H9 (cell line): ENCODE data around the gene NDUFV3. TPM values are rescaled to one million over a fixed set of nuclear protein-coding genes. Genes with fewer than 3 reads are reported as not detected.

ENCODE experiments used
- DNase-seq: peaks from one replicate; pipeline ENCODE4 v3.0.0-alpha.2; 2017
- H2AFZ ChIP-seq: one replicate; pipeline ENCODE4 v1.6.1; 2013; ENCODE audit warnings: mild to moderate bottlenecking, low read length, control low read depth, moderate library complexity
- H2AK5ac ChIP-seq: 2 replicates; pipeline ENCODE4 v1.6.1; 2013; ENCODE audit warnings: low read length, control low read depth, mixed read lengths; ENCODE audit not compliant: insufficient read length
- H2BK120ac ChIP-seq: one replicate; pipeline ENCODE4 v1.6.1; 2013; ENCODE audit warnings: low read depth, mild to moderate bottlenecking, low read length, control low read depth, inconsistent platforms; ENCODE audit not compliant: poor library complexity, severe bottlenecking
- H2BK12ac ChIP-seq: 2 replicates; pipeline ENCODE4 v1.6.1; 2013; ENCODE audit warnings: low read length, control low read depth, mixed read lengths, low read depth; ENCODE audit not compliant: insufficient read length
- H2BK15ac ChIP-seq: 2 replicates; pipeline ENCODE4 v1.6.1; 2013; ENCODE audit warnings: low read depth, low read length, control low read depth
- H2BK20ac ChIP-seq: one replicate; pipeline ENCODE4 v1.6.1; 2013; ENCODE audit warnings: low read depth, mild to moderate bottlenecking, low read length, control low read depth, inconsistent platforms; ENCODE audit not compliant: poor library complexity, severe bottlenecking
- H2BK5ac ChIP-seq: 2 replicates; pipeline ENCODE4 v1.6.1; 2013; ENCODE audit warnings: low read length, control low read depth, mixed read lengths; ENCODE audit not compliant: insufficient read length
- H3K14ac ChIP-seq: 2 replicates; pipeline ENCODE4 v1.6.1; 2013; ENCODE audit warnings: low read length, control low read depth; ENCODE audit not compliant: insufficient read depth
- H3K18ac ChIP-seq: 2 replicates; pipeline ENCODE4 v1.6.1; 2013; ENCODE audit warnings: low read depth, mild to moderate bottlenecking, mixed read lengths, low read length, control low read depth; ENCODE audit not compliant: insufficient read length
- H3K23ac ChIP-seq: 2 replicates; pipeline ENCODE4 v1.6.1; 2013; ENCODE audit warnings: low read length, control low read depth, mixed read lengths, low read depth; ENCODE audit not compliant: insufficient read length
- H3K23me2 ChIP-seq: 2 replicates; pipeline ENCODE4 v1.6.1; 2013; ENCODE audit warnings: low read depth, mild to moderate bottlenecking, mixed read lengths, low read length, control low read depth; ENCODE audit not compliant: insufficient read length, poor library complexity, severe bottlenecking
- H3K27ac ChIP-seq: 2 replicates; pipeline ENCODE4 v1.5.1; 2013; ENCODE audit warnings: low read length, control low read depth, mixed read lengths, low read depth; ENCODE audit not compliant: insufficient read length
- H3K27me3 ChIP-seq: 2 replicates; pipeline ENCODE4 v1.6.1; 2013; ENCODE audit warnings: low read length, control low read depth, inconsistent platforms; ENCODE audit not compliant: insufficient read depth
- H3K4ac ChIP-seq: 2 replicates; pipeline ENCODE4 v1.6.1; 2013; ENCODE audit warnings: low read depth, mild to moderate bottlenecking, control low read depth, inconsistent platforms, low read length, moderate library complexity
- H3K4me1 ChIP-seq: 2 replicates; pipeline ENCODE4 v1.6.1; 2013; ENCODE audit warnings: low read length, control low read depth, inconsistent platforms; ENCODE audit not compliant: insufficient read depth
- H3K4me2 ChIP-seq: 2 replicates; pipeline ENCODE4 v1.6.1; 2013; ENCODE audit warnings: low read length, control low read depth, mixed read lengths; ENCODE audit not compliant: insufficient read length, insufficient read depth
- H3K56ac ChIP-seq: 2 replicates; pipeline ENCODE4 v1.6.1; 2013; ENCODE audit warnings: low read depth, mild to moderate bottlenecking, mixed read lengths, low read length, control low read depth; ENCODE audit not compliant: insufficient read length
- H3K79me1 ChIP-seq: 2 replicates; pipeline ENCODE4 v1.6.1; 2013; ENCODE audit warnings: low read depth, mild to moderate bottlenecking, moderate library complexity, low read length, control low read depth, inconsistent platforms; ENCODE audit not compliant: insufficient read depth, poor library complexity, severe bottlenecking
- H3K79me2 ChIP-seq: 2 replicates; pipeline ENCODE4 v1.6.1; 2013; ENCODE audit warnings: low read length, control low read depth, inconsistent platforms; ENCODE audit not compliant: insufficient read depth
- H3K9ac ChIP-seq: 2 replicates; pipeline ENCODE4 v1.6.1; 2013; ENCODE audit warnings: low read length, control low read depth, mixed read lengths; ENCODE audit not compliant: insufficient read length; ENCODE audit errors: extremely low read depth
- H3K9me3 ChIP-seq: one replicate; pipeline ENCODE4 v1.6.1; 2013; ENCODE audit warnings: low read depth, low read length, inconsistent platforms; ENCODE audit not compliant: control insufficient read depth
- H3T11ph ChIP-seq: one replicate; pipeline ENCODE4 v1.6.1; 2013; ENCODE audit warnings: mild to moderate bottlenecking, low read length, control low read depth, inconsistent platforms
- H4K20me1 ChIP-seq: one replicate; pipeline ENCODE4 v1.6.1; 2013; ENCODE audit not compliant: control insufficient read depth, insufficient read length, insufficient read depth
- H4K5ac ChIP-seq: 2 replicates; pipeline ENCODE4 v1.6.1; 2013; ENCODE audit warnings: low read depth, mild to moderate bottlenecking, mixed read lengths, low read length, control low read depth; ENCODE audit not compliant: insufficient read length
- H4K8ac ChIP-seq: replicated peaks from 2 replicates; pipeline ENCODE4 v1.6.1; 2013; ENCODE audit warnings: low read length, control low read depth, mixed read lengths, low read depth; ENCODE audit not compliant: insufficient read length
- H4K91ac ChIP-seq: 2 replicates; pipeline ENCODE4 v1.6.1; 2013; ENCODE audit warnings: low read depth, mild to moderate bottlenecking, moderate library complexity, mixed read lengths, low read length, control low read depth; ENCODE audit not compliant: insufficient read length
- H3K27ac Mint-ChIP-seq, 3 experiments: 2 replicates in 2 of 3; 3 replicates in 1 of 3; pipeline ENCODE4 v1.8.0; 2020 to 2021; ENCODE audit warnings: mixed read lengths in 3 of 3, mild to moderate bottlenecking in 1 of 3, moderate library complexity in 1 of 3
- H3K27me3 Mint-ChIP-seq: 2 replicates; pipeline ENCODE4 v1.8.0; 2021; ENCODE audit warnings: low read depth, mild to moderate bottlenecking, moderate library complexity, mixed read lengths
- H3K36me3 Mint-ChIP-seq, 3 experiments: 2 replicates in 2 of 3; 3 replicates in 1 of 3; pipeline ENCODE4 v1.8.0; 2020 to 2021; ENCODE audit warnings: low read depth in 3 of 3, mixed read lengths in 3 of 3; ENCODE audit not compliant: insufficient read depth in 1 of 3
- H3K4me1 Mint-ChIP-seq, 2 experiments: 2 replicates each; pipeline ENCODE4 v1.8.0; 2020; ENCODE audit warnings: mixed read lengths in 2 of 2
- H3K4me3 Mint-ChIP-seq, 2 experiments: 2 replicates in 1 of 2; 3 replicates in 1 of 2; pipeline ENCODE4 v1.8.0; 2020 to 2021; ENCODE audit warnings: mild to moderate bottlenecking in 2 of 2, mixed read lengths in 2 of 2, moderate library complexity in 1 of 2
- H3K9me3 Mint-ChIP-seq, 2 experiments: 2 replicates in 1 of 2; 3 replicates in 1 of 2; pipeline ENCODE4 v1.8.0; 2020; ENCODE audit warnings: mild to moderate bottlenecking in 2 of 2, mixed read lengths in 2 of 2, moderate library complexity in 1 of 2
- CTCF ChIP-seq: fragments of 200-600 bp; sonication (generic); conservative IDR thresholded peaks from 3 replicates; pipeline ENCODE4 v1.8.0; 2021; ENCODE audit warnings: antibody characterized with exemption, mild to moderate bottlenecking
- WGBS: extraction: QIAGEN DNeasy Blood & Tissue Kit; methylation state at CpG from one replicate; pipeline ENCODE4 v1.1.7; 2013; ENCODE audit warnings: missing lambda C conversion rate, low lambda C conversion rate, mixed read lengths; ENCODE audit not compliant: insufficient read length; ENCODE audit errors: extremely low coverage; 5-methylcytosine and 5-hydroxymethylcytosine counted together
- total RNA-seq: library from RNA; stranded (reverse); gene quantifications from 2 replicates; pipeline ENCODE4 v1.2.1, GENCODE V29; 2021

The NDUFV3 gene
- total RNA-seq, 1 experiment from 2014 or later = 35.6 TPM

GRCh38 chr21:42878993-42879787, 13.9 kb upstream of the NDUFV3 start, which contains the start of gene WDR4:
WDR4 (minus strand) TSS chr21:42879539; CDS start chr21:42879495, 44 bp downstream.
- Histone ChIP-seq H4K5ac (no peak within 1 kb of the TSS), H3K18ac (peak within 1 kb of the TSS; percentile 86), H3K23ac (no peak within 1 kb of the TSS), H3K79me2 (peaks cover 4% of the 10 kb centered on the region; the same call in 1 of the 2 replicates), H3K79me1 (no peaks in the 10 kb centered on the region), H3K4me2 (peak within 1 kb of the TSS; percentile 65), H3K27me3 (no peaks in the 10 kb centered on the region), H3K4me1 (no peaks in the 10 kb centered on the region), H3K14ac (peak within 1 kb of the TSS; percentile 88), H2BK20ac (no peak within 1 kb of the TSS), H2AFZ (no peak within 1 kb of the TSS), H4K8ac (no peak within 1 kb of the TSS), H2BK5ac (no peak within 1 kb of the TSS), H3K4ac (no peak within 1 kb of the TSS; the same call in 1 of the 2 replicates), H3K9me3 (no peaks in the 10 kb centered on the region), H3T11ph (no peak within 1 kb of the TSS), H3K9ac (peak within 1 kb of the TSS; percentile 88), H4K91ac (no peak within 1 kb of the TSS), H2BK15ac (no peak within 1 kb of the TSS), H2BK12ac (no peak within 1 kb of the TSS), H2BK120ac (peak within 1 kb of the TSS; percentile 36), H3K23me2 (peaks cover 11% of the 10 kb centered on the region), H3K27ac (no peak within 1 kb of the TSS), H2AK5ac (no peak within 1 kb of the TSS), H4K20me1 (no peaks in the 10 kb centered on the region), H3K56ac (no peak within 1 kb of the TSS)
- Mint-ChIP-seq H3K9me3 (peaks cover 0 to 4% of the 10 kb centered on the region in 2 experiments; a peak in 1 of 5 replicates), H3K27ac (peak within 1 kb of the TSS; percentile 98 to 99 (median 99)), H3K36me3 (peaks cover 20 to 39% (median 28%) of the 10 kb centered on the region in 3 experiments; a peak in 6 of 7 replicates), H3K27me3 (no peaks in the 10 kb centered on the region; the same call in 1 of the 2 replicates), H3K4me1 (peaks cover 15 to 22% of the 10 kb centered on the region in 2 experiments), H3K4me3 (peak within 1 kb of the TSS; percentile 93 to 98)
- DNase-seq = peak; percentile 98
- no peak for TF ChIP-seq CTCF
- WGBS = no CpG with 5 or more reads among the region's 80 CpGs
